GM06990 (cell line): ENCODE measurements around the gene HSD11B2.

Experiments used
- DNase-seq: peaks from one replicate; pipeline ENCODE4 v3.0.0-alpha.2; 2011; ENCODE audit not compliant: insufficient read length; ENCODE audit errors: extremely low read depth
- H3K27me3 ChIP-seq: replicated peaks from 2 replicates; pipeline ENCODE4 v1.6.0; 2011; ENCODE audit warnings: low read length; ENCODE audit not compliant: control insufficient read depth, insufficient read depth
- H3K36me3 ChIP-seq: 2 replicates; pipeline ENCODE4 v1.5.1; 2011; ENCODE audit warnings: low read length; ENCODE audit not compliant: control insufficient read depth, insufficient read depth
- H3K4me3 ChIP-seq: replicated peaks from 2 replicates; pipeline ENCODE4 v1.5.1; 2011; ENCODE audit warnings: low read depth, mild to moderate bottlenecking, control low read depth, low read length
- TF ChIP-seq, protein P1 (sequence below): IDR thresholded peaks from 2 replicates; pipeline ENCODE4 v1.5.1; 2011; ENCODE audit warnings: low read length, control low read depth, mild to moderate bottlenecking, inconsistent platforms; ENCODE audit not compliant: insufficient read depth, poor library complexity, severe bottlenecking

The HSD11B2 gene

GRCh38 chr16:67432506-67432890, 1.6 kb downstream of the HSD11B2 start:
- peaks cover 2% of the 10 kb centered on the region for H3K27me3 ChIP-seq
- no peak overlapping the region for H3K4me3 ChIP-seq
- TF ChIP-seq, protein P1, sequence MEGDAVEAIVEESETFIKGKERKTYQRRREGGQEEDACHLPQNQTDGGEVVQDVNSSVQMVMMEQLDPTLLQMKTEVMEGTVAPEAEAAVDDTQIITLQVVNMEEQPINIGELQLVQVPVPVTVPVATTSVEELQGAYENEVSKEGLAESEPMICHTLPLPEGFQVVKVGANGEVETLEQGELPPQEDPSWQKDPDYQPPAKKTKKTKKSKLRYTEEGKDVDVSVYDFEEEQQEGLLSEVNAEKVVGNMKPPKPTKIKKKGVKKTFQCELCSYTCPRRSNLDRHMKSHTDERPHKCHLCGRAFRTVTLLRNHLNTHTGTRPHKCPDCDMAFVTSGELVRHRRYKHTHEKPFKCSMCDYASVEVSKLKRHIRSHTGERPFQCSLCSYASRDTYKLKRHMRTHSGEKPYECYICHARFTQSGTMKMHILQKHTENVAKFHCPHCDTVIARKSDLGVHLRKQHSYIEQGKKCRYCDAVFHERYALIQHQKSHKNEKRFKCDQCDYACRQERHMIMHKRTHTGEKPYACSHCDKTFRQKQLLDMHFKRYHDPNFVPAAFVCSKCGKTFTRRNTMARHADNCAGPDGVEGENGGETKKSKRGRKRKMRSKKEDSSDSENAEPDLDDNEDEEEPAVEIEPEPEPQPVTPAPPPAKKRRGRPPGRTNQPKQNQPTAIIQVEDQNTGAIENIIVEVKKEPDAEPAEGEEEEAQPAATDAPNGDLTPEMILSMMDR = no peak
- no peak for DNase-seq
- H3K36me3 ChIP-seq = peaks cover 5% of the 10 kb centered on the region

- no peak overlapping the region for H3K4me3 ChIP-seq
- TF ChIP-seq, protein P1 = no peak
These were observed 2.3 kb downstream of the HSD11B2 start for GRCh38 chr16:67433131-67433719.

GRCh38 chr16:67435758-67436164, 4.8 kb downstream of the HSD11B2 start:
- H3K36me3 ChIP-seq = peaks cover 21% of the 10 kb centered on the region
- H3K4me3 ChIP-seq = no peak overlapping the region
- no peak for DNase-seq
- TF ChIP-seq, protein P1 = no peak
- peaks cover 2% of the 10 kb centered on the region; the same call in 1 of the 2 replicates for H3K27me3 ChIP-seq

More at GRCh38 chr16:67433131-67433719, 2.3 kb downstream of the HSD11B2 start:
- Histone ChIP-seq H3K36me3 (peaks cover 9% of the 10 kb centered on the region), H3K27me3 (peaks cover 2% of the 10 kb centered on the region; the same call in 1 of the 2 replicates)
- no peak for DNase-seq

DNA sequence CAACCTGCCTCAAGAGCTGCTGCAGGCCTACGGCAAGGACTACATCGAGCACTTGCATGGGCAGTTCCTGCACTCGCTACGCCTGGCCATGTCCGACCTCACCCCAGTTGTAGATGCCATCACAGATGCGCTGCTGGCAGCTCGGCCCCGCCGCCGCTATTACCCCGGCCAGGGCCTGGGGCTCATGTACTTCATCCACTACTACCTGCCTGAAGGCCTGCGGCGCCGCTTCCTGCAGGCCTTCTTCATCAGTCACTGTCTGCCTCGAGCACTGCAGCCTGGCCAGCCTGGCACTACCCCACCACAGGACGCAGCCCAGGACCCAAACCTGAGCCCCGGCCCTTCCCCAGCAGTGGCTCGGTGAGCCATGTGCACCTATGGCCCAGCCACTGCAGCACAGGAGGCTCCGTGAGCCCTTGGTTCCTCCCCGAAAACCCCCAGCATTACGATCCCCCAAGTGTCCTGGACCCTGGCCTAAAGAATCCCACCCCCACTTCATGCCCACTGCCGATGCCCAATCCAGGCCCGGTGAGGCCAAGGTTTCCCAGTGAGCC, 5.8 kb downstream of the HSD11B2 start:
- Histone ChIP-seq H3K27me3 (peaks cover under 1% of the 10 kb centered on the region; the same call in 1 of the 2 replicates), H3K4me3 (no peak overlapping the region), H3K36me3 (peaks cover 27% of the 10 kb centered on the region)
- TF ChIP-seq, protein P1 = no peak
- DNase-seq = no peak

DNA sequence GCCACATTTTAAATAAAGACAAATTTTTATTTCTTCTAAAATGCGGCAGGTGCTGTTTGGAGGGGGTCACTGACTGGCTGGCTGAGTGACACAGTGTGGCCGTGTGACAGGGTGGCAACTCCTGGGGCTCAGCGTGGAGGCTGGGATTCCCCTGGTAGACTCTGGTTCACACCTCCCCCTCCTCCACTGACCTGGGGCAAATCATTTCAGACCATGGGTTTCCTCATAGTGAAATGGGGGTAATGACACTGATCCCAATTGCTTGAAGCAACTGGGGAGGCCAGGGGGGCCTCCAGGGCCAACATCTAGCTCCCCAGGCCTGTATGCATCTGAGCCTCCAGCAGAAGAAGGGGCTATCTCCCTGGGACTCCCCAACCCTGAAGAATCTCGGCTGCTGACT, 6.6 kb downstream of the HSD11B2 start:
- Histone ChIP-seq H3K27me3 (no peaks in the 10 kb centered on the region), H3K4me3 (no peak overlapping the region), H3K36me3 (peaks cover 30% of the 10 kb centered on the region)
- DNase-seq = no peak
- TF ChIP-seq, protein P1 = no peak
